Keratinocyte (primary cell): Measurements from ENCODE around the gene SMPD1.

ENCODE experiments used
- CTCF ChIP-seq, 3 experiments: IDR thresholded peaks in 1 of 3; conservative IDR thresholded peaks in 1 of 3; optimal IDR thresholded peaks in 1 of 3; 2 replicates in 2 of 3; 3 replicates in 1 of 3; pipeline versions ENCODE3 to v1.5.1; 2011; ENCODE audit warnings: low read length in 3 of 3, mild to moderate bottlenecking in 3 of 3, moderate library complexity in 2 of 3, control low read depth in 1 of 3, inconsistent platforms in 1 of 3; ENCODE audit not compliant: insufficient read depth in 2 of 3; ENCODE audit errors: extremely low read depth in 1 of 3
- EZH2 ChIP-seq: IDR thresholded peaks from one replicate; pipeline ENCODE4 v1.6.1; 2012; ENCODE audit warnings: inconsistent platforms, mild to moderate bottlenecking, low read length, moderate library complexity

DNA sequence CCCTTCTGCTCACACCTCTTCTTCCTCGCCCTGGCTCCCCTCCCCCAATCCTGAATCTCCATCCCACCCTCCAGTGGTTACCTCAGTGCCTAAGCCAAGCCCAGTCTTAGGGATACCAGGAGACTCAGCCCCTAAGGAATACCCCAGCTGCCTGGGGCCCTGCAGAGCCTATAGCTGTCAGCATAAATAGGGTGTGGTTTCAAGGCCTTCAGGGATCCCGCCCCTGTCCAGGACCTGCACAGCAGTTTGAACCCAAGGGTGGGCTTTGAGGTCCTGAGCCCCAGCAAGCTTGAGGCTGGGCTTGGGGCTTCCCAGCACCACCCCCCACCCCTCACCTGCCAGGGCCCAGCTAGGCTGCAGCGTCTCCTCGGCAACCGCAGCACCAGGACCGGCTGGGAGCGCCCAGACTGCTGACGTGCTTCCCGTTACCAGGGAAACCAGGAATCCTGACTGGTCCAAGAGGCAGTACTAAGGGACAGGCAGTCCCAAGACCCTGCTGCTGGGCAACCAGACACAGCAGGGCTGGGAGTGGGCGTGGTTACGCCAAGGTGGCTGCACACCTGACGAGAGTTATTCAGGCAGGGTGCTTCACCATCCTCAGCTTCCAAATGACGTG lies 14.9 kb downstream of the SMPD1 start:
- TF ChIP-seq CTCF (optimal IDR thresholded peaks at IDR 0.05 in 1 of 3, IDR thresholded peaks at IDR 0.05 in 1 of 3, conservative IDR thresholded peaks at IDR 0.05 in 1 of 3; ENCODE audit: extremely low read depth in 1 of 3, insufficient read depth in 2 of 3, low read length in 3 of 3) (no peak), EZH2 (no peak)
